SK-N-SH (cell line): Measurements from ENCODE around the gene BSX. TPM values are rescaled to one million over a fixed set of nuclear protein-coding genes. Genes with fewer than 3 reads are reported as not detected.

Source experiments
- CTCF ChIA-PET: fragments of 300-600, 350-600 bp; formaldehyde crosslinking; extraction: SDS; loops from one replicate; lab custom pipeline; 2021; lab: Yijun Ruan, JAX
- POLR2A ChIA-PET: fragments of 350-600 bp; sonication (Branson Sonifier 250); formaldehyde crosslinking; extraction: SDS; loops from one replicate; lab custom pipeline; 2020; ENCODE audit warnings: antibody characterized with exemption, inconsistent platforms; lab: Yijun Ruan, JAX
- DNase-seq: peaks from one replicate; pipeline ENCODE4 v3.0.0; 2012
- H2AFZ ChIP-seq: fragments of 200-600 bp; sonication (generic); 2 replicates; pipeline ENCODE4 v1.8.1; 2016; ENCODE audit warnings: antibody characterized with exemption, mild to moderate bottlenecking, low read depth
- H3F3A ChIP-seq: fragments of 200-600 bp; sonication (generic); replicated peaks from 2 replicates; pipeline ENCODE3; 2016; ENCODE audit warnings: antibody characterized with exemption, mild to moderate bottlenecking; ENCODE audit not compliant: insufficient read depth
- H3K27ac ChIP-seq, 2 experiments: fragments of 200-500 bp in 1 of 2; fragments of 200-600 bp in 1 of 2; sonication (Bioruptor generic) in 1 of 2; sonication (generic), shearing (Covaris generic) in 1 of 2; 2 replicates each; pipeline versions ENCODE4 v1.5.1 to v1.6.1; 2014 to 2016; ENCODE audit warnings: low read depth in 2 of 2, inconsistent platforms in 1 of 2, low read length in 1 of 2, mild to moderate bottlenecking in 1 of 2, mixed read lengths in 1 of 2
- H3K27me3 ChIP-seq: fragments of 200-600 bp; sonication (generic), shearing (Covaris generic); 2 replicates; pipeline ENCODE4 v1.6.1; 2016; ENCODE audit warnings: mixed run types; ENCODE audit not compliant: insufficient read depth
- H3K36me3 ChIP-seq, 2 experiments: fragments of 200-500 bp in 1 of 2; fragments of 200-600 bp in 1 of 2; sonication (Bioruptor generic) in 1 of 2; sonication (generic) in 1 of 2; replicated peaks in 1 of 2; 2 replicates each; pipeline versions ENCODE3 to v1.5.1; 2014 to 2016; ENCODE audit warnings: low read length in 1 of 2, mild to moderate bottlenecking in 1 of 2; ENCODE audit not compliant: insufficient read depth in 2 of 2, control insufficient read depth in 1 of 2
- H3K4me1 ChIP-seq, 2 experiments: fragments of 200-500 bp in 1 of 2; fragments of 200-600 bp in 1 of 2; sonication (Bioruptor generic) in 1 of 2; sonication (generic), shearing (Covaris generic) in 1 of 2; 2 replicates each; pipeline versions ENCODE4 v1.5.1 to v1.6.1; 2014 to 2016; ENCODE audit warnings: low read depth in 1 of 2, low read length in 1 of 2, mixed run types in 1 of 2; ENCODE audit not compliant: insufficient read depth in 2 of 2, control insufficient read depth in 1 of 2
- H3K4me2 ChIP-seq: fragments of 200-600 bp; sonication (generic), shearing (Covaris generic); 2 replicates; pipeline ENCODE4 v1.6.1; 2017; ENCODE audit warnings: mixed run types
- H3K4me3 ChIP-seq, 2 experiments: fragments of 200-500 bp in 1 of 2; fragments of 200-600 bp in 1 of 2; sonication (Bioruptor generic) in 1 of 2; sonication (generic), shearing (Covaris generic) in 1 of 2; 2 replicates each; pipeline versions ENCODE4 v1.5.1 to v1.8.1; 2014 to 2016; ENCODE audit warnings: low read depth in 2 of 2, inconsistent platforms in 1 of 2, low read length in 1 of 2, mild to moderate bottlenecking in 1 of 2, mixed read lengths in 1 of 2, moderate library complexity in 1 of 2
- H3K79me2 ChIP-seq: fragments of 200-600 bp; sonication (generic); 2 replicates; pipeline ENCODE4 v1.8.1; 2017; ENCODE audit warnings: mild to moderate bottlenecking; ENCODE audit not compliant: insufficient read depth
- H3K9ac ChIP-seq: fragments of 200-600 bp; sonication (generic); 2 replicates; pipeline ENCODE4 v1.6.1; 2017; ENCODE audit warnings: mixed run types
- H3K9me2 ChIP-seq: fragments of 200-600 bp; sonication (generic); 2 replicates; pipeline ENCODE4 v1.6.1; 2017; ENCODE audit warnings: mixed run types
- H3K9me3 ChIP-seq: fragments of 200-600 bp; sonication (generic); 2 replicates; pipeline ENCODE4 v1.6.1; 2017; ENCODE audit warnings: mixed run types, mild to moderate bottlenecking, moderate library complexity
- H4K20me1 ChIP-seq: fragments of 200-600 bp; sonication (generic); 2 replicates; pipeline ENCODE4 v1.6.1; 2017; ENCODE audit warnings: mild to moderate bottlenecking, mixed run types; ENCODE audit not compliant: insufficient read depth
- CHD2 ChIP-seq: fragments of 150-350 bp; IDR thresholded peaks from 2 replicates; pipeline ENCODE4 v1.6.1; 2018; ENCODE audit warnings: low read length; ENCODE audit not compliant: partially characterized antibody
- CTCF ChIP-seq: fragments of 200-600 bp; sonication (generic); IDR thresholded peaks from 2 replicates; pipeline ENCODE4 v1.6.1; 2017; ENCODE audit warnings: antibody characterized with exemption, mild to moderate bottlenecking, moderate library complexity
- EP300 ChIP-seq, 2 experiments: IDR thresholded peaks; 2 replicates each; pipeline versions ENCODE4 v1.4.0 to v1.6.1; 2012; ENCODE audit warnings: borderline replicate concordance in 1 of 2, low read depth in 1 of 2, low read length in 1 of 2
- FOXJ3 ChIP-seq: sonication (generic); formaldehyde crosslinking; IDR thresholded peaks from 2 replicates; pipeline ENCODE4 v1.5.1; 2020; ENCODE audit warnings: mild to moderate bottlenecking, missing genetic modification reagents
- GATA2 ChIP-seq: sonication (generic); formaldehyde crosslinking; IDR thresholded peaks from 2 replicates; pipeline ENCODE4 v1.5.0; 2020; ENCODE audit warnings: mild to moderate bottlenecking, missing genetic modification reagents
- MXI1 ChIP-seq: IDR thresholded peaks from 2 replicates; pipeline ENCODE4 v1.6.1; 2012; ENCODE audit warnings: mild to moderate bottlenecking, low read depth, low read length, improper control_type of control experiment
- PBX3 ChIP-seq: IDR thresholded peaks from 2 replicates; pipeline ENCODE4; 2012
- RAD21 ChIP-seq: IDR thresholded peaks from 2 replicates; pipeline ENCODE4 v1.6.1; 2012; ENCODE audit warnings: mild to moderate bottlenecking, low read length
- REST ChIP-seq: IDR thresholded peaks from 2 replicates; pipeline ENCODE4 v1.6.1; 2012; ENCODE audit warnings: mild to moderate bottlenecking, low read depth, low read length, moderate library complexity
- RFX5 ChIP-seq: IDR thresholded peaks from 2 replicates; pipeline ENCODE4 v1.6.1; 2012; ENCODE audit warnings: mild to moderate bottlenecking, improper control_type of control experiment, low read length
- SMC3 ChIP-seq: IDR thresholded peaks from 2 replicates; pipeline ENCODE4 v1.6.1; 2012; ENCODE audit warnings: low read depth, low read length, improper control_type of control experiment
- TCF12 ChIP-seq: IDR thresholded peaks from 2 replicates; pipeline ENCODE4 v1.4.0; 2012
- TEAD4 ChIP-seq: IDR thresholded peaks from 2 replicates; pipeline ENCODE4 v1.4.0; 2012; ENCODE audit warnings: mild to moderate bottlenecking, borderline replicate concordance; ENCODE audit not compliant: insufficient read depth
- ZBTB33 ChIP-seq: IDR thresholded peaks from 2 replicates; pipeline ENCODE4 v1.4.0; 2012; ENCODE audit warnings: low read depth, borderline replicate concordance
- WGBS: methylation state at CpG from one replicate; pipeline ENCODE4 v1.1.6; 2017; ENCODE audit warnings: low lambda C conversion rate; 5-methylcytosine and 5-hydroxymethylcytosine counted together
- polyA plus RNA-seq, 3 experiments: library from polyadenylated mRNA; depleted of rRNA; stranded (reverse); fragments of >200 nt; gene quantifications; 2 replicates each; pipeline ENCODE4 v1.2.3, GENCODE V29; 2012

BSX gene
- polyA plus RNA-seq, 1 of the 3 experiments (the other 2 are of a cell fraction): 0.16 TPM

GRCh38 chr11:123020968-123021367 lies 39.3 kb upstream of the BSX start:
- CTCF ChIA-PET: interaction anchor here (0.5 to 16.7 kb wide), 37 partner anchors 8 to 396 kb away, joined by 3 to 409 read pairs (median 4); no protein-coding TSS in a partner anchor
- 28% methylated on average over 2 of the region's 2 CpGs for WGBS
- Histone ChIP-seq H3K4me3 (no peak overlapping the region), H3F3A (no peaks in the 10 kb centered on the region), H3K4me1 (no peaks in the 10 kb centered on the region), H3K27ac (no peak overlapping the region), H3K27me3 (0 out of 2 replicates have a peak, but pooled peaks cover 4% of the 10 kb centered on the region)
- TF ChIP-seq RAD21 (peak; percentile 78), SMC3 (peak; percentile 69), ZBTB33 (no peak), GATA2 (no peak), TCF12 (no peak), PBX3 (no peak), TEAD4 (no peak), CTCF (peak; percentile 63), CHD2 (no peak), FOXJ3 (CRISPR knock-in tag) (no peak), MXI1 (no peak), REST (no peak), EP300 (IDR thresholded peaks at IDR 0.05; ENCODE audit: borderline replicate concordance in 1 of 2, low read depth in 1 of 2, low read length in 1 of 2) (no peak), RFX5 (no peak)
- TF ChIP-seq, all 33 proteins: peak for 3
- Histone ChIP-seq H3K9ac (no peak overlapping the region), H2AFZ (no peak overlapping the region), H3K9me2 (no peaks in the 10 kb centered on the region), H3K36me3 (no peaks in the 10 kb centered on the region), H3K9me3 (no peaks in the 10 kb centered on the region), H4K20me1 (no peaks in the 10 kb centered on the region), H3K79me2 (no peaks in the 10 kb centered on the region), H3K4me2 (no peak overlapping the region)
- peak; percentile 76 for DNase-seq
- POLR2A ChIA-PET: no interaction called here
